Left ventricle myocardium inferior (tissue), 1 donor: Measurements from ENCODE around the gene ANXA8L1. TPM values are rescaled to one million over a fixed set of nuclear protein-coding genes. Genes with fewer than 3 reads are reported as not detected.
"Not testable (repeated sequence)": the region's sequence is repeated elsewhere in the genome, so short reads cannot be mapped to it uniquely, and the experiment has no call there.

Experiments used
- DNase-seq: peaks from one replicate; pipeline ENCODE4 v3.0.0-alpha.2; 2020
- H3K27ac ChIP-seq: fragments of 200-600 bp; replicated peaks from 2 replicates; pipeline ENCODE4 v1.8.0; 2021
- H3K27me3 ChIP-seq: fragments of 200-600 bp; 2 replicates; pipeline ENCODE4 v1.8.0; 2021; ENCODE audit warnings: low read depth
- H3K36me3 ChIP-seq: fragments of 200-600 bp; 2 replicates; pipeline ENCODE4 v1.8.0; 2021
- H3K4me1 ChIP-seq: fragments of 200-600 bp; 2 replicates; pipeline ENCODE4 v1.8.0; 2021
- H3K4me3 ChIP-seq: fragments of 200-600 bp; 2 replicates; pipeline ENCODE4 v1.8.0; 2021; ENCODE audit warnings: mild to moderate bottlenecking, moderate library complexity
- H3K9me3 ChIP-seq: fragments of 200-600 bp; replicated peaks from 2 replicates; pipeline ENCODE4 v1.8.0; 2021
- intact Hi-C: fragments of 100-400 bp; cut with micrococcal nuclease; formaldehyde crosslinking; loops from one replicate; pipeline ENCODE4 v1.11.0; 2022
- long read RNA-seq: library from polyadenylated mRNA; unstranded; transcript quantifications from one replicate; pipeline ENCODE4 v2.0.0, GENCODE V29; 2021
- total RNA-seq: library from RNA; stranded (reverse); fragmentation: NEBNext Ultra II Directional; extraction: Animal tissue kit (Norgen Biotek cat#: 25700); gene quantifications from one replicate; pipeline ENCODE4 v1.2.1, GENCODE V29; 2021
- TF ChIP-seq, protein P1 (sequence below): fragments of 200-600 bp; IDR thresholded peaks from 2 replicates; pipeline ENCODE4 v1.8.0; 2021; ENCODE audit warnings: antibody characterized with exemption, mild to moderate bottlenecking, borderline replicate concordance
- donor health status: DM: no; HTN: yes; CAD: no; lungs with severe emphysema.

Gene ANXA8L1, protein sequence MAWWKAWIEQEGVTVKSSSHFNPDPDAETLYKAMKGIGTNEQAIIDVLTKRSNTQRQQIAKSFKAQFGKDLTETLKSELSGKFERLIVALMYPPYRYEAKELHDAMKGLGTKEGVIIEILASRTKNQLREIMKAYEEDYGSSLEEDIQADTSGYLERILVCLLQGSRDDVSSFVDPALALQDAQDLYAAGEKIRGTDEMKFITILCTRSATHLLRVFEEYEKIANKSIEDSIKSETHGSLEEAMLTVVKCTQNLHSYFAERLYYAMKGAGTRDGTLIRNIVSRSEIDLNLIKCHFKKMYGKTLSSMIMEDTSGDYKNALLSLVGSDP
- not detected for total RNA-seq
- long read RNA-seq = 0 reads

DNA sequence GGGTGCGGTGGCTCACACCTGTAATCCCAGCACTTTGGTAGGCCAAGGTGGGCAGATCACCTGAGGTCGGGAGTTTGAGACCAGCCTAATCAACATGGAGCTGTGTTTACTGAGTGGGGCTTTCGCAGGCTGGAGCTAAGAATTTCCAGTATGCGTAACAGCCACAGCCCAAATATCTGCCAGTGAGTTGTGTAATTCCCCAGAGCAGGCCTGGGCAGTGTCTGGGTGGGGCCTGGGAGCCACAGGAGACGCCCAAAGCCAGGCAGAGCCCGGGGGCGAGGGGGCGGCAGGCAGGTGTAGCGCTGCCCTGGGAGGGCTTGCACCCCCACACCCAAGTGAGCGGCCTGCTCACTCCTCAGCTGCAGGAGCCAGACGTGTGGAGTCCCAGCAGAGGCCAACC, at the start of gene ANXA8L1:
TSS of gene ANXA8L1 (plus strand) at position 371 of the 400 bp plus-strand sequence. CDS start 76 bp downstream, outside the sequence.
- intact Hi-C loops, H3K4me1 ChIP-seq, H3K27me3 ChIP-seq, H3K9me3 ChIP-seq, H3K36me3 ChIP-seq, H3K27ac ChIP-seq, H3K4me3 ChIP-seq, DNase-seq: not testable (repeated sequence)

DNA sequence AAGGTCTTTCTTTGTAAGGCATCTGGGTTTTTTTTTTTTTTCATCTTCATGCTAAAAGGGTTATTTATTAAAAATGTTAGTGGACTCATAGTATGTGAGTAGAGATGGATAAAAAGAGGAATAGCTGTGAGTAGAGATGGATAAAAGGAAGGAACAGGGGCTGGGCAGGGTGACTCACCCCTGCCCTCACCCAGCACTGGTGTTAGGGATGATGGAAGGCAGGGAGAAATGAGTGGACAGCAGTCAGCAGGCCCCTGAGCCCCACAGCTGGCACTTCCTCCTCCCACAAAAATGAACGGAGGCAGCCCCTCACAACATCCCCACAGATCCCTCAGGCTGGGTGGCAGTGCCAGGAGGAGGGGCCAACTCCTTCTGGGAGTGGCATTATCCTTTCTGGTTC, 49.5 kb upstream of the ANXA8L1 start:
- TF ChIP-seq, protein P1, sequence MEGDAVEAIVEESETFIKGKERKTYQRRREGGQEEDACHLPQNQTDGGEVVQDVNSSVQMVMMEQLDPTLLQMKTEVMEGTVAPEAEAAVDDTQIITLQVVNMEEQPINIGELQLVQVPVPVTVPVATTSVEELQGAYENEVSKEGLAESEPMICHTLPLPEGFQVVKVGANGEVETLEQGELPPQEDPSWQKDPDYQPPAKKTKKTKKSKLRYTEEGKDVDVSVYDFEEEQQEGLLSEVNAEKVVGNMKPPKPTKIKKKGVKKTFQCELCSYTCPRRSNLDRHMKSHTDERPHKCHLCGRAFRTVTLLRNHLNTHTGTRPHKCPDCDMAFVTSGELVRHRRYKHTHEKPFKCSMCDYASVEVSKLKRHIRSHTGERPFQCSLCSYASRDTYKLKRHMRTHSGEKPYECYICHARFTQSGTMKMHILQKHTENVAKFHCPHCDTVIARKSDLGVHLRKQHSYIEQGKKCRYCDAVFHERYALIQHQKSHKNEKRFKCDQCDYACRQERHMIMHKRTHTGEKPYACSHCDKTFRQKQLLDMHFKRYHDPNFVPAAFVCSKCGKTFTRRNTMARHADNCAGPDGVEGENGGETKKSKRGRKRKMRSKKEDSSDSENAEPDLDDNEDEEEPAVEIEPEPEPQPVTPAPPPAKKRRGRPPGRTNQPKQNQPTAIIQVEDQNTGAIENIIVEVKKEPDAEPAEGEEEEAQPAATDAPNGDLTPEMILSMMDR = no peak
- intact Hi-C loops = no loop called here
- H3K4me1 ChIP-seq = no peaks in the 10 kb centered on the region
- H3K27ac ChIP-seq = no peak overlapping the region
- peaks cover 15% of the 10 kb centered on the region for H3K27me3 ChIP-seq
- no peaks in the 10 kb centered on the region for H3K36me3 ChIP-seq
- no peak overlapping the region for H3K4me3 ChIP-seq
- no peak for DNase-seq
- H3K9me3 ChIP-seq = no peaks in the 10 kb centered on the region

DNA sequence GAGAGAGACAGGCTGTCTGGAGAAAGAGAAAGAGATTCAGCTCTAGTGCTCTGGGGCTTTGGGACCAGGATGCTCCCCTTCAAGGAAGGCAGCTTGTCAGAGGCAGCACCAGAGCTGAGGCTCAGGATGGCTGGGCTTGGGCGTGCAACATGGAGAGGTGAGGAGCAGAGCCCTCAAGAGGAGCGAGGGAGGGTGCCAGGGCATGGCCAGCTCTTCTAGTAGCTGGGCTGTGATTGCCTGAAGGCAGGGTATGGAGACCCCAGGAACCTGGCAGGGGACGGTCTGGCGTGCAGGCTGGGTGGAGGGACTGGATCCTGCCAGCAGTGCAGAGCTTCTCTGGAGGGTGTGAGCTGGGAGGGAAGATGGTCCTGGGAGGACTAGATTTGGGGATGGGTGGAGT, 48.6 kb upstream of the ANXA8L1 start:
- TF ChIP-seq, protein P1 = no peak
- Histone ChIP-seq H3K27me3 (peaks cover 20% of the 10 kb centered on the region), H3K36me3 (no peaks in the 10 kb centered on the region), H3K9me3 (no peaks in the 10 kb centered on the region), H3K4me1 (no peaks in the 10 kb centered on the region), H3K27ac (no peak overlapping the region), H3K4me3 (no peak overlapping the region)
- intact Hi-C loops = no loop called here
- DNase-seq = no peak

DNA sequence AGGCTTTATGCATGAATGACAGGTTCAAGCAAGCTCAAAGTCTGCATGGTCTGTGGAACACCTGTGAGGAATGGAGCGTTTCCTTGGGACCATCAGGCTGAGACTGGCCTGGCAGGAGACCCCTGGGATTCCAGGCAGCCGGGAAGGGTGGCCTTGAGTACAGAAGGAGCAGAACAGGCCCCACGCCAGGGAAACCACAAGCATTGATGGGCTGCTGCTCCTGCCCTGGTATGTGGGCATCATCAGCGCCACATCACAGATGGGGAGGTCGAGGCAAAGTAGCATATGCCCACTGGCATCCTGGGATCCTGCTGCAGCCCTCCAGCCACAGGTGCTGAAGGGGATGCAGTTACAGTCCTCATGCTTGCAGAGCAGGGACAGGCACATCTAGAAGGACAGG, 47.9 kb upstream of the ANXA8L1 start:
- Histone ChIP-seq H3K4me1 (no peaks in the 10 kb centered on the region), H3K27me3 (peaks cover 20% of the 10 kb centered on the region), H3K36me3 (no peaks in the 10 kb centered on the region), H3K4me3 (no peak overlapping the region), H3K27ac (no peak overlapping the region), H3K9me3 (no peaks in the 10 kb centered on the region)
- intact Hi-C loops = no loop called here
- TF ChIP-seq, protein P1 = no peak
- no peak for DNase-seq

DNA sequence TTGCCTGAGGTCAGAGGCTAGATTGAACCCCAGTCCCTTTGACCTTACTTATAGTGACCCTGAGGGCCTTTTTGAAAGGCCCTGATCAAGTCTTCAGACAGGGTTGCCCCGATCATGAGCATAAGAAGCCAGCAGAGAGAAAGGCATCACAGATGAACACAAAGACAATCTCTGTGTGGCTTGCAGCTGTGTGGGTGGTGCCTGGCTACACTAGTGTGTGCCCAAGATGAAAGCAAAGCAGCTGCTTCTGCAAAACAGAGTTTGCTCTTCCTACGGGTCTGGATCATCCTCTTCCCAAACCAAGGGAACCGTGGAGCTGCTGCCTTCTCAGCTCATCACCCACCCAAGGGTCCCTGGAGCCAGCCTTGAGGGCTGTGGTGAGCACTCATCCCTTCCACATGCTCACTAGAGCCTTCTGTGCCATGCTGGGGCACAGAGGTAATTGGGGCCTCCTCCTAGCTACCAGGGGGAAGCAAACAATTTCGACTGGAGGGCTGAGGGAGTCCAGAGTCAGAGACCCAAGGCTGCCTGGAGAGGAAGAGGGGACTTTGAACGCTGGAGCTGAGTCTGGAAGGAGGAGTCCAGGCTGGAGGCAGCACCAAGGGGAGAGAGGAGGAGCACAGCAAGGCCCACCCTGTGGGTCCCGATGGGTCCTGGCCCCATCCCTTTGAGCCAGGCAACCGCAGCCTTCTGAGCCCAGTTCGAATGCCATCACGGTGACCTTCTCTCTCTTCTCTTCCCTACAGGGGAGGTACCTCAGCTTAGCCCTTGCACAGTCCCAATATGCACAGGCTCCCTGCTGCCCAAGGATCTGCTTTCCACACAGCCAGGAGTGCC, 46.5 kb upstream of the ANXA8L1 start:
- Histone ChIP-seq H3K27ac (no peak overlapping the region), H3K4me1 (no peaks in the 10 kb centered on the region), H3K4me3 (no peak overlapping the region), H3K27me3 (peaks cover 20% of the 10 kb centered on the region), H3K9me3 (no peaks in the 10 kb centered on the region), H3K36me3 (no peaks in the 10 kb centered on the region)
- intact Hi-C loops = no loop called here
- DNase-seq = no peak
- TF ChIP-seq, protein P1 = no peak

DNA sequence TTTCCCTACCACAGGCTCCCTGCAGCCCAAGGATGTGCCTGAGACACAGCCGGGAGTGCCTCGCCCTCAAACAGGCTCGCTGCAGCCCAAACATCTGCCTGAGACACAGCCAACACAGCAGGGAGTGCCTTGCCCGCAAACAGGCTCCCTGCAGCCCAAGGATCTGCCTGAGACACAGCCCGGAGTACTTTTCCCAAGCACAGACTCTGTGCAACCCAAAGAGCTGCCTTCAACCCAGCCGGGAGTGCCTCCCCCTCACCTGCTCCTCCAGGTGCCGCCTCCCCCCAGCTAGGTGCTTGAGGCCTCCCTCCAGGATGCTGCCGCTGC, 45.9 kb upstream of the ANXA8L1 start:
- H3K27ac ChIP-seq = no peak overlapping the region
- intact Hi-C loops = no loop called here
- no peak overlapping the region for H3K4me3 ChIP-seq
- H3K27me3 ChIP-seq = peaks cover 20% of the 10 kb centered on the region
- TF ChIP-seq, protein P1 = no peak
- no peak for DNase-seq
- H3K4me1 ChIP-seq = no peaks in the 10 kb centered on the region
- no peaks in the 10 kb centered on the region for H3K9me3 ChIP-seq
- no peaks in the 10 kb centered on the region for H3K36me3 ChIP-seq
